IMR-90 (cell line): ENCODE results near the gene SLC6A15. TPM values are rescaled to one million over a fixed set of nuclear protein-coding genes. Genes with fewer than 3 reads are reported as not detected.
A peak's percentile ranks its signal among the peaks of the same experiment; 100 is the strongest.

Source experiments
- ATAC-seq: fragments of 200-7000 bp; cut with Tn5 transposase; 2 replicates; pipeline ENCODE4 v1.9.1; 2020; ENCODE audit warnings: low read depth, mild to moderate bottlenecking, moderate library complexity
- BruUV-seq: library from RNA; stranded (reverse); fragments of 400-500 nt; replicated peaks from 2 replicates; lab custom pipeline; 2021; lab: Mats Ljungman, UMichigan
- CTCF ChIA-PET: fragments of 300-600 bp; formaldehyde crosslinking; extraction: SDS; loops from one replicate; lab custom pipeline; 2021; ENCODE audit warnings: antibody characterized with exemption; lab: Yijun Ruan, JAX
- POLR2A ChIA-PET: fragments of 300-600 bp; sonication (Branson Sonifier 250); formaldehyde crosslinking; loops from one replicate; lab custom pipeline; 2022; ENCODE audit warnings: antibody characterized with exemption; ENCODE audit not compliant: unreplicated experiment; lab: Charles Lee
- DNase-seq: peaks from one replicate; pipeline ENCODE4 v3.0.0; 2013
- H2AFZ ChIP-seq: replicated peaks from 2 replicates; pipeline ENCODE3; 2013; ENCODE audit warnings: low read length, mild to moderate bottlenecking; ENCODE audit not compliant: poor library complexity
- H2AK5ac ChIP-seq: 2 replicates; pipeline ENCODE4 v1.6.1; 2013; ENCODE audit warnings: low read depth, low read length, inconsistent platforms
- H2AK9ac ChIP-seq: replicated peaks from 2 replicates; pipeline ENCODE3; 2013; ENCODE audit warnings: mild to moderate bottlenecking, low read depth, low read length, moderate library complexity; ENCODE audit not compliant: poor library complexity
- H2BK120ac ChIP-seq: 2 replicates; pipeline ENCODE4 v1.6.1; 2013; ENCODE audit warnings: low read depth, low read length, inconsistent platforms
- H2BK15ac ChIP-seq: 3 replicates; pipeline ENCODE4 v1.6.1; 2013; ENCODE audit warnings: low read depth, low read length, inconsistent platforms
- H2BK20ac ChIP-seq: 2 replicates; pipeline ENCODE4 v1.6.1; 2013; ENCODE audit warnings: low read depth, mild to moderate bottlenecking, inconsistent platforms, low read length, moderate library complexity
- H2BK5ac ChIP-seq: 2 replicates; pipeline ENCODE4 v1.6.1; 2013; ENCODE audit warnings: mild to moderate bottlenecking, low read depth, low read length, inconsistent platforms; ENCODE audit not compliant: poor library complexity, severe bottlenecking
- H3K14ac ChIP-seq: replicated peaks from 2 replicates; pipeline ENCODE4 v1.6.1; 2013; ENCODE audit warnings: low read depth, low read length, inconsistent platforms
- H3K18ac ChIP-seq: 2 replicates; pipeline ENCODE4 v1.6.1; 2013; ENCODE audit warnings: low read depth, low read length, control low read depth
- H3K23ac ChIP-seq: 2 replicates; pipeline ENCODE4 v1.6.1; 2013; ENCODE audit warnings: low read depth, low read length, inconsistent platforms
- H3K27ac ChIP-seq: 2 replicates; pipeline ENCODE4 v1.5.1; 2013; ENCODE audit warnings: mild to moderate bottlenecking, control low read depth, low read length; ENCODE audit not compliant: insufficient read depth
- H3K27me3 ChIP-seq: 2 replicates; pipeline ENCODE4 v1.6.1; 2013; ENCODE audit warnings: low read length; ENCODE audit not compliant: control insufficient read depth, insufficient read depth
- H3K36me3 ChIP-seq: 2 replicates; pipeline ENCODE4 v1.6.1; 2013; ENCODE audit warnings: low read length, mixed read lengths; ENCODE audit not compliant: control insufficient read depth, insufficient read depth
- H3K4ac ChIP-seq: 2 replicates; pipeline ENCODE4 v1.6.1; 2013; ENCODE audit warnings: low read depth, low read length, inconsistent platforms
- H3K4me1 ChIP-seq: 2 replicates; pipeline ENCODE4 v1.6.1; 2013; ENCODE audit warnings: low read length, mixed read lengths; ENCODE audit not compliant: control insufficient read depth, insufficient read depth
- H3K4me2 ChIP-seq: 2 replicates; pipeline ENCODE4 v1.6.1; 2013; ENCODE audit warnings: low read depth, mild to moderate bottlenecking, control low read depth, low read length, moderate library complexity
- H3K4me3 ChIP-seq: 2 replicates; pipeline ENCODE4 v1.5.1; 2013; ENCODE audit warnings: low read depth, mild to moderate bottlenecking, control low read depth, low read length, moderate library complexity; ENCODE audit not compliant: insufficient read depth
- H3K56ac ChIP-seq: 2 replicates; pipeline ENCODE4 v1.6.1; 2013; ENCODE audit warnings: low read length, inconsistent platforms; ENCODE audit not compliant: insufficient read depth; ENCODE audit errors: extremely low read depth
- H3K79me1 ChIP-seq, 2 experiments: 2 replicates each; pipeline ENCODE4 v1.6.1; 2013; ENCODE audit warnings: low read length in 2 of 2, inconsistent platforms in 1 of 2, low read depth in 1 of 2
- H3K9ac ChIP-seq: 2 replicates; pipeline ENCODE4 v1.6.1; 2013; ENCODE audit warnings: low read depth, low read length, control low read depth
- H3K9me1 ChIP-seq: 2 replicates; pipeline ENCODE4 v1.6.1; 2013; ENCODE audit warnings: low read length, inconsistent platforms; ENCODE audit not compliant: insufficient read depth
- H3K9me3 ChIP-seq: 2 replicates; pipeline ENCODE4 v1.6.1; 2013; ENCODE audit warnings: low read length; ENCODE audit not compliant: control insufficient read depth, insufficient read depth
- H4K20me1 ChIP-seq: 2 replicates; pipeline ENCODE4 v1.6.1; 2013; ENCODE audit warnings: low read length, inconsistent platforms; ENCODE audit not compliant: insufficient read depth
- H4K5ac ChIP-seq: 2 replicates; pipeline ENCODE4 v1.6.1; 2013; ENCODE audit warnings: mild to moderate bottlenecking, low read depth, low read length, control low read depth
- H4K8ac ChIP-seq, 2 experiments: 2 replicates each; pipeline ENCODE4 v1.6.1; 2013; ENCODE audit warnings: low read depth in 2 of 2, low read length in 2 of 2, control low read depth in 1 of 2, inconsistent platforms in 1 of 2
- H4K91ac ChIP-seq: 2 replicates; pipeline ENCODE4 v1.6.1; 2013; ENCODE audit warnings: low read depth, low read length, inconsistent platforms; ENCODE audit not compliant: insufficient read depth
- BHLHE40 ChIP-seq: fragments of 150-350 bp; IDR thresholded peaks from 2 replicates; pipeline ENCODE4 v1.6.1; 2016; ENCODE audit warnings: mild to moderate bottlenecking, low read depth, low read length
- CEBPB ChIP-seq: IDR thresholded peaks from 2 replicates; pipeline ENCODE4 v1.6.1; 2012; ENCODE audit warnings: low read depth, low read length, improper control_type of control experiment
- CHD1 ChIP-seq: IDR thresholded peaks from 2 replicates; pipeline ENCODE4 v1.6.1; 2012; ENCODE audit warnings: low read depth, low read length, improper control_type of control experiment
- CTCF ChIP-seq: conservative IDR thresholded peaks from 2 replicates; pipeline ENCODE4 v1.5.1; 2012; ENCODE audit warnings: mild to moderate bottlenecking, low read depth, low read length, improper control_type of control experiment
- FOS ChIP-seq: fragments of 150-350 bp; IDR thresholded peaks from 2 replicates; pipeline ENCODE4 v1.6.1; 2016; ENCODE audit warnings: low read depth, low read length
- MAFK ChIP-seq: IDR thresholded peaks from 2 replicates; pipeline ENCODE4 v1.6.1; 2012; ENCODE audit warnings: low read depth, low read length, improper control_type of control experiment
- MXI1 ChIP-seq: IDR thresholded peaks from 2 replicates; pipeline ENCODE4 v1.6.1; 2012; ENCODE audit warnings: low read depth, mild to moderate bottlenecking, low read length, moderate library complexity, borderline replicate concordance
- NFE2L2 ChIP-seq: fragments of 150-350 bp; IDR thresholded peaks from 2 replicates; pipeline ENCODE4 v1.6.1; 2016; ENCODE audit warnings: low read depth, mild to moderate bottlenecking, low read length
- RFX5 ChIP-seq: IDR thresholded peaks from 2 replicates; pipeline ENCODE4 v1.8.0; 2012; ENCODE audit warnings: low read depth, mild to moderate bottlenecking, low read length, moderate library complexity
- SMC3 ChIP-seq: fragments of 150-350 bp; IDR thresholded peaks from 2 replicates; pipeline ENCODE4 v1.6.1; 2016; ENCODE audit warnings: low read depth, mild to moderate bottlenecking, antibody characterized with exemption, low read length, moderate library complexity
- USF2 ChIP-seq: fragments of 150-350 bp; IDR thresholded peaks from 2 replicates; pipeline ENCODE4 v1.6.1; 2017; ENCODE audit warnings: mild to moderate bottlenecking, antibody characterized with exemption, low read length, low read depth
- WGBS, 2 experiments: methylation state at CpG; one replicate each; pipeline versions ENCODE4 v1.1.5 to v1.1.7; 2013; ENCODE audit warnings: missing lambda C conversion rate in 2 of 2; ENCODE audit not compliant: insufficient read length in 1 of 2; ENCODE audit errors: extremely low coverage in 2 of 2; 5-methylcytosine and 5-hydroxymethylcytosine counted together
- dilution Hi-C: fragments of 300-500 bp; cut with HindIII; formaldehyde crosslinking; loops from one replicate; pipeline ENCODE4 v1.14.3; 2018; ENCODE audit warnings: low sequenced_read_pairs; ENCODE audit not compliant: unreplicated experiment
- in situ Hi-C: fragments of 300-500 bp; cut with MboI; formaldehyde crosslinking; loops from 3 replicates; pipeline ENCODE4 v1.14.3; 2019; ENCODE audit warnings: low sequenced_read_pairs, inconsistent platforms, mixed read lengths
- intact Hi-C: fragments of 100-400 bp; cut with micrococcal nuclease; formaldehyde crosslinking; loops from 2 replicates; pipeline ENCODE4 v1.10.0; 2022
- polyA plus RNA-seq, 3 experiments: library from polyadenylated mRNA; depleted of rRNA; stranded (reverse); fragments of >200 nt; gene quantifications; 2 replicates each; pipeline ENCODE4 v1.2.3, GENCODE V29; 2012; ENCODE audit warnings: low replicate concordance in 1 of 3
- total RNA-seq: library from RNA; depleted of rRNA; stranded (reverse); fragments of >200 nt; gene quantifications from 2 replicates; pipeline ENCODE4 v1.2.3, GENCODE V29; 2012

The SLC6A15 gene
- total and polyA plus RNA-seq, 2 of the 4 experiments (the other 2 are of a cell fraction): 0.32 to 0.72 TPM

- no peak overlapping the region for H4K5ac ChIP-seq
- H3K9me3 ChIP-seq: no peaks in the 10 kb centered on the region
- no peak overlapping the region for H2AK9ac ChIP-seq
- H3K9me1 ChIP-seq: no peaks in the 10 kb centered on the region
- dilution Hi-C loops: no loop called here
- ChIA-PET CTCF (no interaction called here), POLR2A (no interaction called here)
- no peaks in the 10 kb centered on the region for H3K4me1 ChIP-seq
- H3K18ac ChIP-seq: no peak overlapping the region
- H2AFZ ChIP-seq: no peak overlapping the region
- H2BK20ac ChIP-seq: no peak overlapping the region
- in situ Hi-C loops: no loop called here
- no peak overlapping the region for H4K8ac ChIP-seq
- TF ChIP-seq SMC3 (no peak), FOS (no peak), MAFK (no peak), MXI1 (no peak), BHLHE40 (no peak), NFE2L2 (no peak), CEBPB (no peak), CHD1 (no peak), RFX5 (no peak), CTCF (no peak), USF2 (no peak)
- H2BK5ac ChIP-seq: no peak overlapping the region
- H2BK15ac ChIP-seq: no peak overlapping the region
- H3K23ac ChIP-seq: no peak overlapping the region
- no peak overlapping the region for H2BK120ac ChIP-seq
- DNase-seq: peak; percentile 34
- intact Hi-C loops: no loop called here
- H4K91ac ChIP-seq: no peak overlapping the region
- H3K27ac ChIP-seq: no peak overlapping the region
- no peak overlapping the region for H3K4ac ChIP-seq
- H3K27me3 ChIP-seq: no peaks in the 10 kb centered on the region
- H4K20me1 ChIP-seq: no peaks in the 10 kb centered on the region
- no peaks in the 10 kb centered on the region for H3K36me3 ChIP-seq
- no peak overlapping the region for H3K9ac ChIP-seq
- no peak overlapping the region for H3K56ac ChIP-seq
- WGBS, 2 experiments: no CpG with 5 or more reads among the region's 2 CpGs
- H2AK5ac ChIP-seq: no peak overlapping the region
- no peak for ATAC-seq
- BruUV-seq: no TSS peak
- H3K4me3 ChIP-seq: no peak overlapping the region
- H3K79me1 ChIP-seq: no peaks in the 10 kb centered on the region
- H3K4me2 ChIP-seq: no peak overlapping the region; the same call in 1 of the 2 replicates
- no peak overlapping the region for H3K14ac ChIP-seq
Observed at GRCh38 chr12:84822525-84822924, 90.1 kb downstream of the SLC6A15 start.
